ENCODE results near the gene ARHGEF10L. TPM values are rescaled to one million over a fixed set of nuclear protein-coding genes. Genes with fewer than 3 reads are reported as not detected.

The ARHGEF10L gene
- total RNA-seq, 1 experiment from 2014 or later: 6.4 TPM

- DNase-seq (ENCODE audit: low read depth): no peak
These were observed 28.1 kb downstream of the ARHGEF10L start for GRCh38 chr1:17567582-17567981.

- DNase-seq (ENCODE audit: low read depth): no peak
These were observed 28.8 kb downstream of the ARHGEF10L start for GRCh38 chr1:17568014-17568900.

- peak; percentile 90 for DNase-seq (ENCODE audit: low read depth)
These were observed 30.0 kb downstream of the ARHGEF10L start for GRCh38 chr1:17569200-17570139.

GRCh38 chr1:17570228-17570627 lies 30.7 kb downstream of the ARHGEF10L start:
- DNase-seq (ENCODE audit: low read depth): no peak

GRCh38 chr1:17572264-17572985 lies 32.9 kb downstream of the ARHGEF10L start:
- no peak for DNase-seq (ENCODE audit: low read depth)

GRCh38 chr1:17573518-17574041 lies 34.1 kb downstream of the ARHGEF10L start:
- no peak for DNase-seq (ENCODE audit: low read depth)

GRCh38 chr1:17574516-17574915 lies 35.0 kb downstream of the ARHGEF10L start:
- DNase-seq (ENCODE audit: low read depth): no peak

- DNase-seq (ENCODE audit: low read depth): no peak
These were observed 36.5 kb downstream of the ARHGEF10L start for GRCh38 chr1:17575797-17576518.

GRCh38 chr1:17576519-17576853 lies 37.0 kb downstream of the ARHGEF10L start:
- no peak for DNase-seq (ENCODE audit: low read depth)

GRCh38 chr1:17577907-17578297 lies 38.4 kb downstream of the ARHGEF10L start:
- DNase-seq (ENCODE audit: low read depth): no peak

- no peak for DNase-seq (ENCODE audit: low read depth)
These were observed 40.7 kb downstream of the ARHGEF10L start for GRCh38 chr1:17579951-17580939.

- DNase-seq (ENCODE audit: low read depth): no peak
These were observed 42.1 kb downstream of the ARHGEF10L start for GRCh38 chr1:17581389-17582123.

GRCh38 chr1:17582124-17582774 lies 42.8 kb downstream of the ARHGEF10L start:
- no peak for DNase-seq (ENCODE audit: low read depth)

GRCh38 chr1:17584539-17584938 lies 45.0 kb downstream of the ARHGEF10L start:
- no peak for DNase-seq (ENCODE audit: low read depth)

- DNase-seq (ENCODE audit: low read depth): no peak
These were observed 45.9 kb downstream of the ARHGEF10L start for GRCh38 chr1:17585266-17585987.

- DNase-seq (ENCODE audit: low read depth): peak; percentile 81
These were observed 46.9 kb downstream of the ARHGEF10L start for GRCh38 chr1:17586172-17586964.

GRCh38 chr1:17587693-17588047 lies 48.2 kb downstream of the ARHGEF10L start:
- peak; percentile 85 for DNase-seq (ENCODE audit: low read depth)
